ENCODE data around the gene DIPK1B.
A peak's percentile ranks its signal among the peaks of the same experiment; 100 is the strongest.

The DIPK1B gene

DNA sequence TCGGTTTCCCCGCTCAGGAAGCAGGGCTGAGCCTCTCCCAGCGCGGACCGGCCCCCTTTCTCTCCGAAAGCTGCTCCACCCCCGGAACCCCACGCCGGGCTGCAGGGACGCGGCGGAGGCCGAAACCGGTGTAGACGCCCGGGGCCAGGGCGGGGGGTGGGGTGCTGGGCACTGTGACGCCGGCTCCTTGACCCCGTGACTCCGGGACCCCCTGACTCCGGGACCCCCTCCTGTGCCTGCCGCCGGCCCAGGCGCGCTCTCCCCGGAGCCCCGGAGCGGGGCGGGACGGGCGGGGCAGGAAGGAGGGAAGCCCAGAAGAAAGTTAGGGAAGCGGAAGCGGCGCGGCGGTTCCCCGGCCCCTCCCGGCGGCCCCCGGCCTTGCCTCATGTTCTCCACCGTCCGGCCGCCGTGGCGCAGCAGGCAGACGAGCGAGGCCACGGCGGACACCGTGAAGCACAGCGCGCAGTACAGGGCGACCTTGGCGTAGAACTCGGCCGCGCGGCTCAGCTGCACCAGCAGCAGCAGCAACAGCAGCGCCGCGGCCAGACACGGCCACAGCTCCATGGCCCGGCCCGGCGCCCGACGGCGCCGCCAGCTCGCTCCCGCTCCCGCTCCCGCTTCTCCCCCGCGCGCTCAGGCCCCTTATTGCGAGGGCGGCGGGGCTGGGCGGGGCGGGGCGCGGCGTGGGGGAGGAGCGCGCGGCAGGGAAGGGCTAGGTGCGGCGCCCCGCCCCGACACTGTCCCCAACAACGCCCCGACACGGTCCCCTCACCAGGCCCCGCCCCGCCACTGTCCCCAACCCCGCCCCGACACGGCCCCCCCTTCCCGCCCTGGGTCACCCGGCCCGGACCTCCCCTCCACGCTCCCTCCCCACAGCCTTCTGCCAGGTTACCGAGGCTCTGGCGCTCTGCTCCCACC is 25.3 kb upstream of the DIPK1B start, which contains the start of gene AGPAT2:
Gene AGPAT2, minus strand, starts transcription at position 664 of the 918 bp plus-strand sequence. Its CDS starts 100 bp downstream, at position 564.
- peak within 1 kb of the TSS; percentile 71 to 84 for H3K4me3 ChIP-seq (ENCODE audit: low read length in 2 of 2)
- H3K27me3 ChIP-seq (ENCODE audit: control insufficient read depth in 2 of 2, insufficient read depth in 2 of 2, low read length in 2 of 2) = no peaks in the 10 kb centered on the region
- peak within 1 kb of the TSS; percentile 92 to 94 for H3K27ac ChIP-seq (ENCODE audit: low read depth in 2 of 2, low read length in 2 of 2)
- no peaks in the 10 kb centered on the region for H3K9me3 ChIP-seq (ENCODE audit: control insufficient read depth in 2 of 2, low read length in 2 of 2)
- peak within 1 kb of the TSS; percentile 72 to 91 for H3K9ac ChIP-seq (ENCODE audit: low read depth in 1 of 2, low read length in 2 of 2)
- H3K36me3 ChIP-seq (ENCODE audit: control insufficient read depth in 2 of 2, insufficient read depth in 2 of 2, low read length in 2 of 2) = peaks cover 0 to 2% of the 10 kb centered on the region in 2 donors
- H3K4me1 ChIP-seq (ENCODE audit: control insufficient read depth in 2 of 2, insufficient read depth in 2 of 2, low read length in 2 of 2) = peaks cover 29 to 42% of the 10 kb centered on the region in 2 donors

GRCh38 chr9:136687721-136688223 is 24.6 kb upstream of the DIPK1B start:
- Histone ChIP-seq H3K4me1 (ENCODE audit: control insufficient read depth in 2 of 2, insufficient read depth in 2 of 2, low read length in 2 of 2) (peaks cover 32 to 50% of the 10 kb centered on the region in 2 donors), H3K9ac (ENCODE audit: low read depth in 1 of 2, low read length in 2 of 2) (peak overlapping the region in 1 of 2 donors; percentile 56), H3K27me3 (ENCODE audit: control insufficient read depth in 2 of 2, insufficient read depth in 2 of 2, low read length in 2 of 2) (no peaks in the 10 kb centered on the region), H3K9me3 (ENCODE audit: control insufficient read depth in 2 of 2, low read length in 2 of 2) (no peaks in the 10 kb centered on the region), H3K4me3 (ENCODE audit: low read length in 2 of 2) (peak overlapping the region in 1 of 2 donors; percentile 25), H3K36me3 (ENCODE audit: control insufficient read depth in 2 of 2, insufficient read depth in 2 of 2, low read length in 2 of 2) (peaks cover 0 to 2% of the 10 kb centered on the region in 2 donors), H3K27ac (ENCODE audit: low read depth in 2 of 2, low read length in 2 of 2) (peak overlapping the region; percentile 86 to 92)

DNA sequence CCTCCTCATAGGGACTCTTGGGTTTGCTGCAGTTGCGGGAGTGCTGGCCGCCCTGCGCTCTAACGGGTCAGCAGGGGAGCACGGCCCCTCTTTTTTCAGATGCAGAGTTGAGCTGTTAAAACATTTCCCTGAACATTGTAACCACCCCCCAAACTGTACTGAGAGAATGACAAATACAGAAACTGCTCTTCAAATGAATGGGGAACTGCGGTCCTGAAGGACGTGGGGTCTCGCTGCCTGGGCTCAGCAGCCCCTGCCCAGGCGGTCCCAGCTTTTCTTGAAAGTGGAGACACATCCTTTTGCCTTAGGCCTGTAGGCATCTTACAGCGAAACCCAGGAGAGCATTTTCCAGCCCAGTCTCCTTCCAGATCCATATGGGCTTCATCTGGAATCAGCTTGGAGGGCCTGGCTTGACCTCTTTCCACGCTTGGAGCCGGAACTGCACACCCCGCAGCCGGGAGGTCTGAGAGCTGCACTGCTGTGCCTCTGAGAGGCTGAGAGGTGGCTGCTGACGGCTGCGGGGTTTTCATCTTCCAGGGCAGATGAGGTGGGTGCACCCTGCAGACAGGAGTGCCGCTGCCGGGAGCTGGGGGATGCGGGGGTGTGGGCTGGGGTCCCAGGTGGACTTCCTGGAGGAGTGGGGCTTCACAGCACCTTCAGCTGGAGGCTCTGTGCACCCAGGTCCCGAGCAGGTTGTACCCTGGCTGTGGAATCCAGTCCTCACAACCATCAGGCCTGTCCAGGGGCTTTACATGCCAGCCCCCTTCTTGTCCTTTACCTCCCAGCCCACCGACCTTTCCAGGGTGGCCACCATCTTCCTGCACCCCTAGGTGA is 23.9 kb upstream of the DIPK1B start:
- Histone ChIP-seq H3K36me3 (ENCODE audit: control insufficient read depth in 2 of 2, insufficient read depth in 2 of 2, low read length in 2 of 2) (peaks cover 0 to 2% of the 10 kb centered on the region in 2 donors), H3K9ac (ENCODE audit: low read depth in 1 of 2, low read length in 2 of 2) (peak overlapping the region in 1 of 2 donors; percentile 56), H3K4me1 (ENCODE audit: control insufficient read depth in 2 of 2, insufficient read depth in 2 of 2, low read length in 2 of 2) (peaks cover 39 to 57% of the 10 kb centered on the region in 2 donors), H3K27ac (ENCODE audit: low read depth in 2 of 2, low read length in 2 of 2) (peak overlapping the region; percentile 86 to 92), H3K9me3 (ENCODE audit: control insufficient read depth in 2 of 2, low read length in 2 of 2) (no peaks in the 10 kb centered on the region), H3K27me3 (ENCODE audit: control insufficient read depth in 2 of 2, insufficient read depth in 2 of 2, low read length in 2 of 2) (no peaks in the 10 kb centered on the region), H3K4me3 (ENCODE audit: low read length in 2 of 2) (no peak overlapping the region)

- H3K4me1 ChIP-seq (ENCODE audit: control insufficient read depth in 2 of 2, insufficient read depth in 2 of 2, low read length in 2 of 2) = peaks cover 40 to 62% of the 10 kb centered on the region in 2 donors
- H3K9ac ChIP-seq (ENCODE audit: low read depth in 1 of 2, low read length in 2 of 2) = peak overlapping the region in 1 of 2 donors; percentile 41
- H3K27me3 ChIP-seq (ENCODE audit: control insufficient read depth in 2 of 2, insufficient read depth in 2 of 2, low read length in 2 of 2) = no peaks in the 10 kb centered on the region
- H3K9me3 ChIP-seq (ENCODE audit: control insufficient read depth in 2 of 2, low read length in 2 of 2) = no peaks in the 10 kb centered on the region
- no peak overlapping the region for H3K4me3 ChIP-seq (ENCODE audit: low read length in 2 of 2)
- peak overlapping the region in 1 of 2 donors; percentile 92 for H3K27ac ChIP-seq (ENCODE audit: low read depth in 2 of 2, low read length in 2 of 2)
- H3K36me3 ChIP-seq (ENCODE audit: control insufficient read depth in 2 of 2, insufficient read depth in 2 of 2, low read length in 2 of 2) = no peaks in the 10 kb centered on the region
These were observed 23.3 kb upstream of the DIPK1B start for GRCh38 chr9:136689108-136689460.

DNA sequence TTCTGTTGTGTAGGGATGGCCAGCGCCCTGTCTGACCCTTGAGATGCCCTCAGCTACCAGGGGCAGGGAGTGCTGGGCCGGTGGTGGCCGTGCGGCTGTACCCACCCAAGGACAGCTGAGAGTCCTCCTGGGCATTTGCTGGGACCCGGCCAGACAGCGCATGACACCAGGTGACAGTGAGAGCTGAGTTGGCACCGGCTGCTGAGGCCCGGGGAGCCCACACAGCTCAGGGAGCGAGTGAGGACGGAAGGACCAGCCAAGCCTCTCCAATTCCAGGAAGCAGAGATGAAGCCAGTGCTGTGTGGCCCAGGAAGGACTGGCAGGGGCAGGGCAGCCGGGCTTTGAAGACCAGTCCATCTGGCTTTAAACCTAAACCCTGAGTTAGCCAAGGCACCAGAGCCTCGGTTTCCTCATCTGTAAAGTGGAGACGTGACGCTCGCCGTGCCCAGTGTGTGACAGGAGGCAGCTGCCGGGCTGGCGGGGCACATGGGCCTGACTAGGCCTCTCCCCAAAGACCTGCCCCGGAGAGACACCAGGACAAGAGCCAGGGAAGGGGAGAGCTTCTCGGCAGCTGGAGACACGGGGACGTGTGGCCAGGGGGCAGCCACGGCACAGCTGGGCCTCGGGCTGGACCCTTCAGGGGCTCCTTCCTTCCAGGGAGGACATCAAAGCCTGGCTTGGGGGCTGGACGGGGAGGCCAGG is 22.1 kb upstream of the DIPK1B start:
- H3K4me1 ChIP-seq (ENCODE audit: control insufficient read depth in 2 of 2, insufficient read depth in 2 of 2, low read length in 2 of 2) = peaks cover 41 to 69% of the 10 kb centered on the region in 2 donors
- no peak overlapping the region for H3K9ac ChIP-seq (ENCODE audit: low read depth in 1 of 2, low read length in 2 of 2)
- no peaks in the 10 kb centered on the region for H3K27me3 ChIP-seq (ENCODE audit: control insufficient read depth in 2 of 2, insufficient read depth in 2 of 2, low read length in 2 of 2)
- no peaks in the 10 kb centered on the region for H3K9me3 ChIP-seq (ENCODE audit: control insufficient read depth in 2 of 2, low read length in 2 of 2)
- H3K4me3 ChIP-seq (ENCODE audit: low read length in 2 of 2) = no peak overlapping the region
- H3K27ac ChIP-seq (ENCODE audit: low read depth in 2 of 2, low read length in 2 of 2) = no peak overlapping the region
- H3K36me3 ChIP-seq (ENCODE audit: control insufficient read depth in 2 of 2, insufficient read depth in 2 of 2, low read length in 2 of 2) = no peaks in the 10 kb centered on the region

DNA sequence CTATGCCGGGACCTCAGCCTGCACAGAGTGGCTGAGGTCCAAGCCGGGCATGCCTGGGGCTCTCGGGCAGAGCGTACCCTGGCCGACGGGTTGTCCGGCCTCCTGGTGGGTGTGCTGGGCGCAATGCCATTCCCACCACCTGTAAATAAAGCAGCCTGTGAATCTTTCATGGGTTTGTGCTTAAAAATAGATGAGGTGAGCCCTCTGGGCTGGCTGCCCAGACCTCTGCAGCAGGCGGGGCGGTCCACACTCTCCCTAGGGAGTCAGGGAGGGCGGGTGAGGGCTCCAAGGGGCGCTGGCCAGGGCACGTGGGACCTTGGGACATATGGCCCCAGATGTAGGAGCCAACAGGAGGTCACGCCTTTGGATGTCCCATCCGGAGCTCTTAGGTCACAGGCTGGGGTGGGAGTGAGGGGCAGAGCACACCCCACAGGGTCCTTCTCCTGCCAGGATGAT is 21.5 kb upstream of the DIPK1B start:
- H3K4me3 ChIP-seq (ENCODE audit: low read length in 2 of 2) = no peak overlapping the region
- no peak overlapping the region for H3K27ac ChIP-seq (ENCODE audit: low read depth in 2 of 2, low read length in 2 of 2)
- H3K27me3 ChIP-seq (ENCODE audit: control insufficient read depth in 2 of 2, insufficient read depth in 2 of 2, low read length in 2 of 2) = no peaks in the 10 kb centered on the region
- no peaks in the 10 kb centered on the region for H3K36me3 ChIP-seq (ENCODE audit: control insufficient read depth in 2 of 2, insufficient read depth in 2 of 2, low read length in 2 of 2)
- no peaks in the 10 kb centered on the region for H3K9me3 ChIP-seq (ENCODE audit: control insufficient read depth in 2 of 2, low read length in 2 of 2)
- H3K9ac ChIP-seq (ENCODE audit: low read depth in 1 of 2, low read length in 2 of 2) = no peak overlapping the region
- H3K4me1 ChIP-seq (ENCODE audit: control insufficient read depth in 2 of 2, insufficient read depth in 2 of 2, low read length in 2 of 2) = peaks cover 41 to 69% of the 10 kb centered on the region in 2 donors

DNA sequence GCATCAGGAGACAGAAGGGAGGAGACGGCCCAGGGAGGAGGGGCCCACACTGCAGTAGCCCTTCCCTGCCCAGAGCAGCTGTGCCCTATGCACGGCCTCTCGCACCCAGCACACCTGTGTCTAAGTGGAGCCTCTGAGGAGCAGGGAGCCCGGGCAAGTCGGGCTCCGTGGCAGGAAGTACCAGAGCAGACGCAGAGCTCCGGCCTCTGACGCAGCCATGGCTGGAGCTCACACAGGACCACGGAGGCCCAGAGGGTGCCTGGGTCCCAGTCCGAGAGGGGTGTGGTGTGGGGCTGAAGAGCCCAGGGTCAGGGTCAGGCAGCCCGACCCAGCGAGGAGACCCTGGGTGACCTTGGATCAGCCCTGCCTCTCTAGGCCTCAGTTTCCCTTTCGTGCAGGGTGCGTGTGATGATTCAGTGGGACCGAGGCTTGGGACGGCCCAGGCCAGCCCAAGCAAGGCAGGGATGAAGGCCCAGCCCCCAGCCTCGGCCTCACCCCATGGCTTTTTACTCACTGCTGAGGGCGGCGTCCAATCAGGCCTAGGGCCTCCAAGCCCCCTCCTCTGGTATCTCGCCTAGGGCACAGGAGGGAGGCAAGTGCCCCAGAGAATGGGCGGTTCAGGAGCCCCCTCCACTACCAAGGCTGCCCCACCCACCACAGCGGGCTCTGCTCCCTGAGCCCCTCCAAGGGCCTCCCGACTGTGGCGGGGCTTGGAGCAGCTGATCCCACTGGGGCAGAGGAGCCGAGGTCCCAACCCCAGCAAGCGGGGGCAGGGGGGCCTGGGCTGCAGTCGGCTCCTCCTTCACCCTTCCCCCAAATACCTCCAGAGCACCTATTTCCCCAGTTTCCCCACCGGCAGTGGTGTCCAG is 20.8 kb upstream of the DIPK1B start:
- Histone ChIP-seq H3K9ac (ENCODE audit: low read depth in 1 of 2, low read length in 2 of 2) (no peak overlapping the region), H3K4me3 (ENCODE audit: low read length in 2 of 2) (no peak overlapping the region), H3K36me3 (ENCODE audit: control insufficient read depth in 2 of 2, insufficient read depth in 2 of 2, low read length in 2 of 2) (no peaks in the 10 kb centered on the region), H3K4me1 (ENCODE audit: control insufficient read depth in 2 of 2, insufficient read depth in 2 of 2, low read length in 2 of 2) (peaks cover 37 to 69% of the 10 kb centered on the region in 2 donors), H3K27me3 (ENCODE audit: control insufficient read depth in 2 of 2, insufficient read depth in 2 of 2, low read length in 2 of 2) (no peaks in the 10 kb centered on the region), H3K9me3 (ENCODE audit: control insufficient read depth in 2 of 2, low read length in 2 of 2) (no peaks in the 10 kb centered on the region), H3K27ac (ENCODE audit: low read depth in 2 of 2, low read length in 2 of 2) (no peak overlapping the region)

DNA sequence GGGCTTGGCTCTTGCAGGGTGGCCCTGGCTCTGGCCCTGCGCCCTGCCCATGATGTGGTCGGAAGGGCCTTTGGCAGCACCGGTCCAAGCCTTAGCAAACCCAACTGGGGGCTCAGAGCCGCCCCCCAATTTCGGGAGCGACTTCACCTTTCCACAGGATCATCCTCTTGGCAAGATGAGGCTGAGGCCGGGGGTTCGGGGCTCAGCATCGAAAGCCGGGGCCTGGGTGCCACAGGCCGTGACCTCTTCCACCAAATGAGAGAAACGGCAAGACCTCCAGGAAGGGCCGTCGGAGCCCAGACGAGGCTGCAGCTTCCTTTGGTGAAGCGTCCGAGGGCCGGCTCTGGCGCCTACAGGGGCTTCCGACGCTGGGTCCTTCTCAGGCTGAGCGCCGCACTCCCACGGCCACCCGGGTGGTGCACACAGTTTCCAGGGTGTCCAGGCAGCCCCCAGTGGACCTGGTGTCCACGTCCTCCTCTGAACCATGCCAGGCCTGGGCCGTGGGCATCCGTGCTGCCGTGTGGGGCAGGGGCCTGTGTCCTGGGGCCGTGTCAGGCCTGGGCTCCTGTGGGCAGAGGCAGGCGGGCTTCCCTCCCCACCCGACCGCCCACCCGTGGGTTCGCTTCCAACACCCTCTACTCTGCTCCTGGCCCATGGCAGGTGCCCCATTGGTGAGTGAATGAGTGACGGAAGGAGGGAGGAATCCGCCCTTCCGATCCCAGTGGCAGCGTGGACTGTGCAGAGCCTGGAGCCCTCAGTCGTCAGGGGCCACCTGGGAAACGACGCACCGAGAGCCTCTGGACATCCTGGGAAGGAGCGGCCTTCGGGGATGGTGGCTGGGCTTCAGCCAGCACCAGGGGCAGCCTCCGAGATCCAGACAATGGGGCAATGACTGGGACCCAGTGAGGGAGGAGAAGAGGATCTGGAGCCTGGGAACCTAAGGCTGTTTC is 19.9 kb upstream of the DIPK1B start:
- Histone ChIP-seq H3K4me3 (ENCODE audit: low read length in 2 of 2) (peak overlapping the region; percentile 7 to 45), H3K27me3 (ENCODE audit: control insufficient read depth in 2 of 2, insufficient read depth in 2 of 2, low read length in 2 of 2) (peaks cover 0 to 3% of the 10 kb centered on the region in 2 donors), H3K9me3 (ENCODE audit: control insufficient read depth in 2 of 2, low read length in 2 of 2) (no peaks in the 10 kb centered on the region), H3K36me3 (ENCODE audit: control insufficient read depth in 2 of 2, insufficient read depth in 2 of 2, low read length in 2 of 2) (no peaks in the 10 kb centered on the region), H3K9ac (ENCODE audit: low read depth in 1 of 2, low read length in 2 of 2) (peak overlapping the region; percentile 15 to 52), H3K4me1 (ENCODE audit: control insufficient read depth in 2 of 2, insufficient read depth in 2 of 2, low read length in 2 of 2) (peaks cover 42 to 74% of the 10 kb centered on the region in 2 donors), H3K27ac (ENCODE audit: low read depth in 2 of 2, low read length in 2 of 2) (peak overlapping the region; percentile 89 to 92)
